GM18858 (cell line): ENCODE results near the gene CBFA2T3.
"Not testable (repeated sequence)": the region's sequence is repeated elsewhere in the genome, so short reads cannot be mapped to it uniquely, and the experiment has no call there.

Experiments used
- ATAC-seq: cut with Tn5 transposase; IDR thresholded peaks from one replicate; pipeline ENCODE4 v1.9.1; 2021; ENCODE audit not compliant: unreplicated experiment

CBFA2T3 gene

GRCh38 chr16:89013111-89013510, 36.1 kb upstream of the CBFA2T3 start:
- ATAC-seq: no peak

DNA sequence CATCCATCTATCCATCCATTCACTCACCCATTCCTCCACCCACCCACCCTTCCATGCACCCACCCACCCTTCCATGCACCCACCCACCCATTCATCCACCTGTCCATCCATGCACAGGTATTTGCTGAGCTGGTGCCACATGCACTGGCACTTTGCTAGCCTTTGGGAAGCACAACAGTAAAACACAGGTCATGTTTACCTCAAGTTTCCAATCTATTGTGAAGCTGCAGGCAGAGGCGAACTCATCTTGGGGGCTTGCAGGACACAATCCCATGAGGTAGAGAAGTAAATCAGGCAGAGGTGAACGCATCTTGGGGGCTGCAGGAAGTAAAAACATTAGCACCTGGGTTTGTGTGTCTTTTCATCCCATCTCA, 35.6 kb upstream of the CBFA2T3 start:
- ATAC-seq: no peak

DNA sequence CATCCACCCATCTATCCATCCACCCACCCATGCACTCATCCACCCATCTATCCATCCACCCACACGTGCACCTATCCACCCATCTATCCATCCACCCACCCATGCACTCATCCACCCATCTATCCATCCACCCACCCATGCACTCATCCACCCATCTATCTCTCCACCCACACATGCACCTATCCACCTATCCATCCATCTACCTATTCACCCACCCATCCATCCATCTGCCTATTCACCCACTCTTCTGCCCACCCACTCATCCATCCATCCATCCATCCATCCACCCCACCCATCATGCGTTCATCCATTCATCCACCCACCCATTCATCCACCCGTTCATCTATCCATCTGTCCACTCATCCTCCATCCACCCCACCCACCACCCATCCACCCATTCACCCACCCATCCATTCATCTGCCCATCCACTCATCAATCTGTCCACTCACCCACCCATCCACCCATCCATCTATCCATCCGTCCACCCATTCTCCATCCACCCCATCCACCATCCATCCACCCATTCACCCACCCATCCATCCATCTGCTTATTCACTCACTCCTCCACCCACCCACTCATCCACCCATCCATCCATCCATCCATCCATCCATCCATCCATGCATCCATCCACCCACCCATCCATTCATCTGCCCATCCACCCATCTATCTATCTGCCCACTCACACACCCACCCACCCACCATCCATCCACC, 35.1 kb upstream of the CBFA2T3 start:
- no peak for ATAC-seq

- no peak for ATAC-seq
These were observed 33.4 kb upstream of the CBFA2T3 start for GRCh38 chr16:89010210-89010925.

- ATAC-seq: no peak
These were observed 32.6 kb upstream of the CBFA2T3 start for GRCh38 chr16:89009343-89010209.

GRCh38 chr16:89008796-89009195, 31.8 kb upstream of the CBFA2T3 start:
- not testable (repeated sequence) for ATAC-seq

DNA sequence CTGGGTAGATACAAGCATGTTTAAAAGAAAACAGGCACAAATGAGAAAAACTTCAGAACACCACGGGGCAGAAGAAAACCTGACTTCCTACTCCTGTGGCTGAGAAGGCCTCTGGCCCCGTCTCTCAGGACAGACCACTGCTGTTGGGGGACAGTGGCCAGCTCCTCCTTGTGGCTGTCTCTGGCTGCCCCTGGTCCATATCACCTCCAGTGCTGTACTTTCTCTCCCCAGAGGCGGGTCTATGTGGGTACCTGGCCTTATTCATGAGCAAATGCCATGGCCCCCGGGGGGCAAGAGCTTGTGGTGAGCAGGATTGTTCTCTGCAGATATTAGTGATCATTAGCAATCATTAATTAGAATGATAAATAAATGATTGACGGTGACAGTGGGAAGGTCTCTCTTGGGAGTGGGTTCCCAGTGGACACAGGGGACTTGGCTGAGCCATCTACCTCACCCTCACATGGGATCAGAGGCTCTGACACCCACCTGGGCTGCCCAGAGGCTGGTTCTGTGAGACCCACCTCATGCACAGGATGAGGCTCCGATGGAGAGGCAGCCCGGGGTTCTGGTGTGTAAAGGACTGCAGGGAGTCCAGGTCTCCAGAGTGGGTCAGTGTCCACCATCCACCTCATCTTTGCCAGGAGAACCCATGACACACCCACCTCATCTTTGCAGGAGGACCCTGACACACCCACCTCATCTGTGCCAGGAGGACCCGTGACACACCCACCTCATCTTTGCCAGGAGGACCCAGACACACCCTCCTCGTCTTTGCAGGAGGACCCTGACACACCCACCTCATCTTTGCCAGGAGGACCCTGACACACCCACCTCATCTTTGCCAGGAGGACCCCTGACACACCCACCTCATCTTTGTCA, 30.6 kb upstream of the CBFA2T3 start:
- ATAC-seq: no peak

- no peak for ATAC-seq
These were observed 29.2 kb upstream of the CBFA2T3 start for GRCh38 chr16:89006036-89006752.

GRCh38 chr16:89005201-89006035, 28.4 kb upstream of the CBFA2T3 start:
- no peak for ATAC-seq

DNA sequence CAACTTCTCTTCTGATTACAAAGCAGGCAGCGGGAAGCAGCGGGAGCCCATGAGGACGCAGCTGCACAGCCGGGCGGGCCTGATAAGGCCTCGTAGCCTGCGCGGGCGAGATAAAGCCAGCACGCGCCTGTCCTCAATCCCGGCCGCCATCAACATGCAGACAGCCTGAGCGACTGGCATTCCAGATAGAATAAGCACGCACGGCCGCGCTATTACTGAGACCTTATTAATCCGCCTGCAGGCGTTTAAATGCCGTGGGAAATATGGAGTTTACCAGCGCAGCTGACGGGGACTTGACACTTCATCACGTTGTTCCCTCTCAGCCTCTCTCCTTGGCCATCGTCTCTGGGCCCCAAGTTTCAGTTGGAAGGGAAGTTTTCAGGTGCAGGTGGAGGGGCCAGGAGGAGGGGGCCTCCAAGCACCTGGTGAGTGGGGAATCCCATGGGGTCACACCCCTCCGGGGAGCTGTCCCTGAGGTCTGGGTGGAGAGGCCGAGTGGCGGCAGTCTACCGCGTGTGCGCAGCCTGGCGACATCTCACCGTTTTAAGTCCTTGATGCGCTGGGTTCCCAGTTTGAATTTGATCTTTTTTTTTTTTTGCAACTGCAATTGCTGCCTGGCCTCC, 27.3 kb upstream of the CBFA2T3 start:
- ATAC-seq: no peak

DNA sequence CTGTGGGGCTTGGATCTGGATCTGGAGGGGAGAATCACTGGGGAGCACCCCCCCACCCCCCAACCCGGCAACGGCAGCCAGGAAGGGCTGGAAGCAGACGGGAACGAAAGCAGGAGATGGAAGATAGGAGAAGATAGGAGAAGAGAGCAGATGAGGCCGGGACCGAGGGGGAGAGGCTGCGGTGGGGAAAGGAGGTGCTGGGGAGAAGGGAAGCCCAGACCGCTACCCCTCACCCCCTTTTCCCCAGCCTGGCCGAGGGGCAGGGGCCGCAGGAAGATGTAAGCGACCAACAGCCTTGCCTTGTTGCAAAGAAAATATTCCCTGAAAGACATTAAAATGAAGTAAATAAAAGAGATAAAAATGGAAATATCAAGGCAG, 26.8 kb upstream of the CBFA2T3 start:
- no peak for ATAC-seq

- no peak for ATAC-seq
These were observed 26.1 kb upstream of the CBFA2T3 start for GRCh38 chr16:89002851-89003830.

DNA sequence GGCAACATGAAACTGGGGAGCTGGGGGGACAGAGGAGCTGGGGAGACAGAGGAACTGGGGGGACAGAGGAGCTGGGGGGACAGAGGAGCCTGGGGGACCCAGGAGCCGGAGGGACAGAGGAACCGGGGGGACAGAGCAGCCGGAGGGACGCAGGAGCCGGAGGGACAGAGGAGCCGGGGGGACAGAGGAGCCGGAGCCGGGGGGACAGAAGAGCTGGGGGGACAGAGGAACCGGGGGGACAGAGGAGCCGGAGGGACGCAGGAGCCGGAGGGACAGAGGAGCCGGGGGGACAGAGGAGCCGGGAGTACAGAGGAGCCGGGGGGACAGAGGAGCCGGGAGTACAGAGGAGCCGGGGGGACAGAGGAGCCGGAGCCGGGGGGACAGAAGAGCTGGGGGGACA, 25.1 kb upstream of the CBFA2T3 start:
- ATAC-seq: not testable (repeated sequence)

GRCh38 chr16:89001117-89002027, 24.4 kb upstream of the CBFA2T3 start:
- no peak for ATAC-seq

GRCh38 chr16:89000207-89000959, 23.4 kb upstream of the CBFA2T3 start:
- no peak for ATAC-seq
